ENCODE measurements around the gene NPNT.

DNA sequence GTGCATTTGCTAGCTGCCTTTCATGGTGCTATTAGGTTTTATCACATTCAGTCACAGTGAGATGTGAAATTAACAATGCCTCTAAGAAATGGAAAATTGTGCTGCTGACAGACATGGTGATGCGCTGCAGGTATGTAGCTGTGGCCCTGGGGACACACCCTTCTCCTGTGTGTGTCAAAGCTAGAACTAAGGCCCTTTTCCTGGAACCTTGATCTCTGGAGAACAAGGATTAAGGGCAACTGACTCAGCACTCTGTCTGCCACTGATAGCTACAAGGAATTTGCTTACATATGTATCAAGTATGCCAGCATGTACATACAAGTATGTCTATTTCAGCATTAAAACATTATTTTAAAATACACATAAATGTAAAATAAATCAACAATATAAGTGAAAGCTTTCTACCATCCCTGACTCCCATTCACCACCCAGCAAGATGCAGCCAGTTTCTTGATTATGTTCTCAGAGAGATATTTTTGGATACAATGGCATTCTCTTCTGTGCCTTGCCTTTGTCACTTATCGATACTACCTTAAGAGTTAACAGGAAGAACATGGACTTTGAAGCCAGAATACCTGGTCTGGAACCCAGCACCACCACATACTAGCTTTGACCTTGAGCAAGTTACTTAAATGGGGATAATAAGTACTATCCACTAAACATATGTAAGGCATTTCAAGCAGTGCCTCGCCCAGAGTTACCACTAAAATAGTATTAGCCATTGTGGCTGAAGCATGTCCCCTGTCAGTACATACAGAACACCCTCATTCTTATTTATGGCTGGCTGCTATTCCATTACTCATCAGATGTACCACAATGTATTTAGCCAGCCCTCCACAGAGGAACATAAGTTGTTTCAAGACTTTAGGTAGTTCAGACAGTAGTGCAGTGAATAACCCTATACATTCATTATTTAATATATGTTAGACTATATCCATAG is 68.5 kb downstream of the NPNT start:
- no peak for TF ChIP-seq POLR2AphosphoS5 (IDR thresholded peaks at IDR 0.05; ENCODE audit: low read depth, low read length)
- TF ChIP-seq TAF1 (IDR thresholded peaks at IDR 0.05; ENCODE audit: borderline replicate concordance, insufficient read depth, low read length) = no peak
- TF ChIP-seq, protein P1, sequence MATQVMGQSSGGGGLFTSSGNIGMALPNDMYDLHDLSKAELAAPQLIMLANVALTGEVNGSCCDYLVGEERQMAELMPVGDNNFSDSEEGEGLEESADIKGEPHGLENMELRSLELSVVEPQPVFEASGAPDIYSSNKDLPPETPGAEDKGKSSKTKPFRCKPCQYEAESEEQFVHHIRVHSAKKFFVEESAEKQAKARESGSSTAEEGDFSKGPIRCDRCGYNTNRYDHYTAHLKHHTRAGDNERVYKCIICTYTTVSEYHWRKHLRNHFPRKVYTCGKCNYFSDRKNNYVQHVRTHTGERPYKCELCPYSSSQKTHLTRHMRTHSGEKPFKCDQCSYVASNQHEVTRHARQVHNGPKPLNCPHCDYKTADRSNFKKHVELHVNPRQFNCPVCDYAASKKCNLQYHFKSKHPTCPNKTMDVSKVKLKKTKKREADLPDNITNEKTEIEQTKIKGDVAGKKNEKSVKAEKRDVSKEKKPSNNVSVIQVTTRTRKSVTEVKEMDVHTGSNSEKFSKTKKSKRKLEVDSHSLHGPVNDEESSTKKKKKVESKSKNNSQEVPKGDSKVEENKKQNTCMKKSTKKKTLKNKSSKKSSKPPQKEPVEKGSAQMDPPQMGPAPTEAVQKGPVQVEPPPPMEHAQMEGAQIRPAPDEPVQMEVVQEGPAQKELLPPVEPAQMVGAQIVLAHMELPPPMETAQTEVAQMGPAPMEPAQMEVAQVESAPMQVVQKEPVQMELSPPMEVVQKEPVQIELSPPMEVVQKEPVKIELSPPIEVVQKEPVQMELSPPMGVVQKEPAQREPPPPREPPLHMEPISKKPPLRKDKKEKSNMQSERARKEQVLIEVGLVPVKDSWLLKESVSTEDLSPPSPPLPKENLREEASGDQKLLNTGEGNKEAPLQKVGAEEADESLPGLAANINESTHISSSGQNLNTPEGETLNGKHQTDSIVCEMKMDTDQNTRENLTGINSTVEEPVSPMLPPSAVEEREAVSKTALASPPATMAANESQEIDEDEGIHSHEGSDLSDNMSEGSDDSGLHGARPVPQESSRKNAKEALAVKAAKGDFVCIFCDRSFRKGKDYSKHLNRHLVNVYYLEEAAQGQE (IDR thresholded peaks at IDR 0.05; ENCODE audit: insufficient read depth in 1 of 2, low read depth in 2 of 2, low read length in 2 of 2) = no peak
